ENCODE measurements around the gene SLC25A17.

SLC25A17 gene

DNA sequence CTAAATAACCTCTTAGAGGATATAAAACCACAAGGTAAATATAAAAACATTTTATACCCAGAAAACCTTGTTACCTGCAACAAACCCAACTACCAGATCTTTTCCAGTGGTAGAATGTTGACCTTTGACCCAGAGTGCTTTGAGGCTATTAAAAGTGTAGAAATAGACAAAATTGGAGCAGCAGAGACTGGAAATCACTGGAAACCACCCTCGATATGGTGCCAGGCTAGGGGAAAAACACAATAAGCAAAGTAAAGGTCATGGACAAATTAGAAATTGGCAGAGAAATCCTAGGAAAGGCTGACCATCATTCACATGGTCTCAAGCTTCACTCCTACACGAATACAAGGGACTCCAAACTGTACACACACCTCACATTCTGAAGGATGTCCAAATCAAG lies 26.7 kb downstream of the SLC25A17 start:
- TF ChIP-seq, protein P1, sequence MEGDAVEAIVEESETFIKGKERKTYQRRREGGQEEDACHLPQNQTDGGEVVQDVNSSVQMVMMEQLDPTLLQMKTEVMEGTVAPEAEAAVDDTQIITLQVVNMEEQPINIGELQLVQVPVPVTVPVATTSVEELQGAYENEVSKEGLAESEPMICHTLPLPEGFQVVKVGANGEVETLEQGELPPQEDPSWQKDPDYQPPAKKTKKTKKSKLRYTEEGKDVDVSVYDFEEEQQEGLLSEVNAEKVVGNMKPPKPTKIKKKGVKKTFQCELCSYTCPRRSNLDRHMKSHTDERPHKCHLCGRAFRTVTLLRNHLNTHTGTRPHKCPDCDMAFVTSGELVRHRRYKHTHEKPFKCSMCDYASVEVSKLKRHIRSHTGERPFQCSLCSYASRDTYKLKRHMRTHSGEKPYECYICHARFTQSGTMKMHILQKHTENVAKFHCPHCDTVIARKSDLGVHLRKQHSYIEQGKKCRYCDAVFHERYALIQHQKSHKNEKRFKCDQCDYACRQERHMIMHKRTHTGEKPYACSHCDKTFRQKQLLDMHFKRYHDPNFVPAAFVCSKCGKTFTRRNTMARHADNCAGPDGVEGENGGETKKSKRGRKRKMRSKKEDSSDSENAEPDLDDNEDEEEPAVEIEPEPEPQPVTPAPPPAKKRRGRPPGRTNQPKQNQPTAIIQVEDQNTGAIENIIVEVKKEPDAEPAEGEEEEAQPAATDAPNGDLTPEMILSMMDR (IDR thresholded peaks at IDR 0.05), result no peak

DNA sequence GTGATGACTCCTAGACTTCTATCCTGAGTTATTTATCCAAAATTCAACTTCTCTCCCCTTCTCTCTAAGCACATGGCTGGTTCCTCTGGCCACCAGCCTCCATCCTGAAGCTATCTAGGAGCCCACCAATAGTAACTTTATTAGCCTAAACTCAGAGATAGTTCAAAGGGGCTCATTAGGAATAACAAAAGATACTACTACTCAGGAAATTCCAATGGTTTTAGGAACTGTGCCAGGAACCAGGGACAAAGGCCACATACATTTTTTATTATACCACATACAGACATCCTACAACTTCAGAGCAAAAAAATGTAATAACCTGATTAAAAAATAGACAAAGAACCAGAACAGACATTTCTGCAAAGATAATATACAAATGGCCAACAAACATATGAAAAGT lies 27.9 kb downstream of the SLC25A17 start:
- TF ChIP-seq, protein P1 (IDR thresholded peaks at IDR 0.05), result no peak

DNA sequence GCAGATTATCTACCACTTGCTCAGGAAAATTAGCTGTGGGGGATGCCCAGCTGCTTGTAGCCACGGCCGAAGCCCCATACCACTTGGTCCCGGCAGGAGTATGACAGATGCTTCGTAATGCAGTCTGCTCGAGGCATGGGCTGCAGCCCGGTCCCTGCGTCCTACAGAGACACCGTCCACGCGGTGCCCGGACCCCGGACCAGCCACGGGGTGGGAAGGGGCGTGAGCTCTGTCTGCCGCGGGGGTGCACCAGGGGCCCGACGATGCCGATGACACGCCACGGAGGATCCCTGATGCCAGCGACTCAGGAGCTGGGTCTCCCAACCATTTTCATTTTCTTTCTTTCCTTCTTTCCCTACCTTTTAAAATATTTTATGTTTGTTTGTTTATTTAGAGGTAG lies 30.0 kb downstream of the SLC25A17 start:
- TF ChIP-seq, protein P1 (IDR thresholded peaks at IDR 0.05), result no peak

DNA sequence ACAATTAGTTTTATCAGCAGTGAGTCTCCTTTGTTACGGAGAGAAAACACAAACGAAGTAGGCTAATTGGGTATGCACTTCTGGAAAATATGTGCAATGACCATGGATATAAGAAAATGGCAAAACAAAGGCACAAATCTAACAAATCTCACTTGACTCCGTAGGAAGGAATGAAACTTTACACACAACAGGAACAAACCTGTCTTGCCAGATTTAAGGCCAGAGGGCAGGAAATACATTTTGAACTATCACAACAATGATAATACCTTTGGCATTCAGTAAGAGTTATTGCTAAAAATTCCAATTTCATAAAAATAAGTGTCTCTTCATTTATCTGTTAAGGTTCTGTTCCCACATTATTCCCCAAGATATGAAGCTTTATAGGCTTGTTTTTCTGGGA lies 36.6 kb downstream of the SLC25A17 start:
- TF ChIP-seq, protein P1 (IDR thresholded peaks at IDR 0.05), result no peak

DNA sequence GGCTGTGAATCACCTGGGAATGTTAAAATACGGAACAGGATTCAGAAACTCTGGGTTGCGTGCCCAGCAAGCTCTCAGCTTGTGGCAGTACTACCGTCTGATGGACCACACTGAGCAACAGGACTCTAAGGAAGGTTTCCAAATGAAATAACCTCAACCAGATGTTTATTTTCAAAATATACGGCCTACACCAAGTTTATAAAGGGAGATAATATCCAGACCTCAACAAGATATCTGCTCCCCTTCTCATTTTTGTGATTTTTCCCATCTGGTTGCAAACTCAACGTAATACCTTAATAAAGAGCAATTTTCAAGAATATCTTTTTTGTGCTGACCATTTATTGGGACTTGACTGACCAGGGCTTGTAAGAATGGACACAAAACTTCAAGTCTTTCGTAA lies 49.4 kb downstream of the SLC25A17 start:
- TF ChIP-seq, protein P1 (IDR thresholded peaks at IDR 0.05), result no peak

DNA sequence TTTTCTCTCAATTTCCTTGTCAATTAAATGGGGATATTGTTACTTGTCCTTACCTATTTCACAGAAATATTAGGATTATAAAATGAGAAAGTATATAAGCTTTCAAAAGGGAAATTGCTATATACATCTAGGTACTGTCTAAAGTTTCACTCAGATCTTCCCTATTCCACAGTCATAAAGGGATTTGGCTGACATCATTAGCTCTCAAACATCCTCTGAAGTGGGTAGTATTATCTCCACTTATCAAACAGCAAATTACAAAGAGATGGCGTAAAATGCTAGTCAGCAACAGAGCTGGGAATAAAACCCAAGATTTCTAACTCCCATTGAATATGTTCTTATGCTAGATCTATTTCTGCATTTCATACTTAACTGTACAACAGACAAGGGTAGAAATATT lies 50.9 kb downstream of the SLC25A17 start:
- TF ChIP-seq, protein P1 (IDR thresholded peaks at IDR 0.05), result no peak

DNA sequence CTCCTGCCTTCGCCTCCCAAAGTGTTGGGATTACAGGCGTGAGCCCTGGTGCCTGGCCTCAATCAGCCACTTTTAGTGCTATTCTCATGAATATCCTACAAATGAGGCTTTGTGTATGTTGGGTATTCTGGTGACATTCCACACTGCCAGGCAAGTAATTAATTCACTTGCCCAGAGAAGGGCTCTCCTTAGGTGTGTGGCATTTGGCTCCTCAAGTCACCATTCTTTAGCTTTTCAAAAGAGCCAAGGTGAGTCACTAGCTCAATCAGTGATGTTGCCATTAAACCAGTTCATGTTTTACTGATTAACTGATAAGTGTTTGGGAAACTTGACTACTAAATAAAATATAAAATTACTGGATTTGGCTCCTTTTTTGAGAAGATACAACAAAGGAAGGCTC lies 52.2 kb downstream of the SLC25A17 start:
- TF ChIP-seq, protein P1 (IDR thresholded peaks at IDR 0.05), result no peak

DNA sequence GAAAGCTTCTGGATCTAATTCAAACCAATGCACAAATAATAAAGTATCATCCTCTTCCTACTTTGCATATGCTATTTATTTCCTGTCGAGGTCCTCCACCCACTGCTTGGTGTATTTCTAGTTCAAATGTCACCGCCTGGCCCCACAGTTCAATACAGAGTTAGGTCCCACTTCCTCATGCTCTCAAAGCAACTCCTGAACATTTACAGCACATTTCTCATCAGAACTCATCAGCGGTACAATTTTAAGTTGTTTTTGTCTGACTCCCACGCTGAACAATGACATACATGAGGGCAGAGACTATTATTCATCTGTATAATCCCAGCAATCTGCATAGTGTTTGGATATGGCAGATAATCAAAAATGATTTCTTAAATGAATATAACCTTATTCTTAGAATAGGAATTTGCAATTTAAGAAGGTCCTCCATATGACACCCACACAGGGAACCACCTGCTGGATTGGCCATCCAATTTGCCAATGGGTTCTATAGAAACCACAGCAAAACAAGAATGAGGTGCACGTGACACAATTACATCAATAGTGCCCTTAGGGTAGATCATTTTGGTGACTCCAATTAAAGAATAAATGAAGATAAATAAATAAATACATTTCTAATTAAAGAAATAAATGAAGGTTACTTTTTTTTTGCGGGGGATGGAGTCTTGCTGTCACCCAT lies 54.2 kb downstream of the SLC25A17 start:
- TF ChIP-seq, protein P1 (IDR thresholded peaks at IDR 0.05), result no peak
